Right hindlimb (tissue), 1 donor: ENCODE measurements around the gene COX7C.

Source experiments
- DNase-seq: peaks from one replicate; pipeline ENCODE4 v3.0.0-alpha.2; 2018

Gene COX7C

GRCh38 chr5:86665984-86666760 is 48.4 kb downstream of the COX7C start:
- no peak for DNase-seq

GRCh38 chr5:86666981-86667380 is 49.2 kb downstream of the COX7C start:
- DNase-seq, result no peak
